BLaER1 treated with 17β-estradiol and CSF1 and Interleukin-3, amounts not matched to agents 10 nM and 100 nM (cell line): Measurements from ENCODE around the gene ZNF48.
A peak's percentile ranks its signal among the peaks of the same experiment; 100 is the strongest.
"Not testable (repeated sequence)": the region's sequence is repeated elsewhere in the genome, so short reads cannot be mapped to it uniquely, and the experiment has no call there.

ENCODE experiments used
- H3K27ac ChIP-seq, 11 experiments: shearing (Covaris generic); formaldehyde crosslinking; 2 replicates each; pipeline ENCODE4 v1.8.1; 2022
- H3K27me3 ChIP-seq, 11 experiments: shearing (Covaris generic); formaldehyde crosslinking; 2 replicates each; pipeline ENCODE4 v1.8.1; 2022
- H3K36me3 ChIP-seq, 11 experiments: shearing (Covaris generic); formaldehyde crosslinking; 2 replicates each; pipeline ENCODE4 v1.8.1; 2022
- H3K4me1 ChIP-seq, 10 experiments: shearing (Covaris generic); formaldehyde crosslinking; 2 replicates each; pipeline ENCODE4 v1.8.1; 2022
- H3K4me2 ChIP-seq, 11 experiments: shearing (Covaris generic); formaldehyde crosslinking; 2 replicates each; pipeline ENCODE4 v1.8.1; 2022
- H3K4me3 ChIP-seq, 10 experiments: shearing (Covaris generic); formaldehyde crosslinking; 2 replicates each; pipeline ENCODE4 v1.8.1; 2022
- H3K9ac ChIP-seq, 11 experiments: shearing (Covaris generic); formaldehyde crosslinking; 2 replicates each; pipeline ENCODE4 v1.8.1; 2022
- H3K9me3 ChIP-seq, 11 experiments: shearing (Covaris generic); formaldehyde crosslinking; replicated peaks in 1 of 11; 2 replicates each; pipeline ENCODE4 v1.8.1; 2022
- H4K20me1 ChIP-seq, 11 experiments: shearing (Covaris generic); formaldehyde crosslinking; 2 replicates each; pipeline ENCODE4 v1.8.1; 2022
- Cebpa-rat ChIP-seq, 11 experiments: shearing (Covaris generic); IDR thresholded peaks; 2 replicates each; pipeline ENCODE4 v1.8.1; 2022

The ZNF48 gene

GRCh38 chr16:30382111-30382881 lies 12.9 kb upstream of the ZNF48 start, which contains the start of gene SEPTIN1:
TSS of gene SEPTIN1 (minus strand) at chr16:30382561. CDS start at chr16:30382542, 19 bp downstream.
- Histone ChIP-seq H3K4me2 (peak within 1 kb of the TSS; percentile 65 to 100 (median 93)), H3K27ac (peak within 1 kb of the TSS in 10 of 11 experiments; percentile 11 to 100 (median 72); a peak in 19 of 22 replicates), H3K4me3 (peak within 1 kb of the TSS in 7 of 10 experiments; percentile 26 to 60 (median 34); a peak in 12 of 20 replicates)

DNA sequence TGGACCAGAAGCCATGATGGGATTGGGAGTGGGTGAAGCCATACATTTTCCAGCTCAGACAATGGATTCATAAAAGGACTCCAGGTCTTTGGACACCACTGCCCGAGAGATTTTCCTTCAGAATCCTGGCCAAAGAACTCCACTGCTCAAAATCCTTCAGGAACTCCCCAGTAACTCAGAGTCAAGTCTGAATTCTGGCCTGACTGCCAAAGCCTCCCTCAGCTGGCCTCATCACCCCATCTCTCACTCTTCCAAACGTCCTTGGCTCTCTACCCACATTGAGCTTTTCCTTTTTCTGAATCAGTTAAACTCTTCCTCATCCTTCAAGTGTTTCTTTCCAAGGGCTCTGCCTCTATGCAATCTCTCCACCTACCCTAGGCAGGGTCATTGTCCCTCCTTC lies 11.7 kb upstream of the ZNF48 start:
- H3K9me3 ChIP-seq: no peaks in the 10 kb centered on the region
- H3K27ac ChIP-seq: peak overlapping the region in 7 of 11 experiments; percentile 15 to 100 (median 75); a peak in 11 of 22 replicates
- TF ChIP-seq Cebpa-rat (IDR thresholded peaks at IDR 0.05): no peak
- H3K4me3 ChIP-seq: no peak overlapping the region
- no peaks in the 10 kb centered on the region for H3K27me3 ChIP-seq
- H3K4me1 ChIP-seq: peaks cover 41 to 58% (median 49%) of the 10 kb centered on the region in 10 experiments
- H4K20me1 ChIP-seq: no peaks in the 10 kb centered on the region; a peak in 2 of 22 replicates
- no peaks in the 10 kb centered on the region for H3K36me3 ChIP-seq
- H3K9ac ChIP-seq: 0 out of 22 replicates have a peak overlapping the region, but pooled peaks of 2 of the 11 experiments have one; percentile 54 to 70
- H3K4me2 ChIP-seq: peak overlapping the region in 9 of 11 experiments; percentile 80 to 100 (median 97); a peak in 16 of 22 replicates

More at GRCh38 chr16:30382111-30382881, 12.9 kb upstream of the ZNF48 start, which contains the start of gene SEPTIN1:
- TF ChIP-seq Cebpa-rat (IDR thresholded peaks at IDR 0.05): no peak
- H3K36me3 ChIP-seq: no peaks in the 10 kb centered on the region
- peaks cover 44 to 60% (median 55%) of the 10 kb centered on the region in 10 experiments for H3K4me1 ChIP-seq
- no peaks in the 10 kb centered on the region for H3K9me3 ChIP-seq
- no peaks in the 10 kb centered on the region for H3K27me3 ChIP-seq
- H3K9ac ChIP-seq: peak within 1 kb of the TSS in 9 of 11 experiments; percentile 2 to 74 (median 54); a peak in 16 of 22 replicates
- H4K20me1 ChIP-seq: no peaks in the 10 kb centered on the region; a peak in 2 of 22 replicates

DNA sequence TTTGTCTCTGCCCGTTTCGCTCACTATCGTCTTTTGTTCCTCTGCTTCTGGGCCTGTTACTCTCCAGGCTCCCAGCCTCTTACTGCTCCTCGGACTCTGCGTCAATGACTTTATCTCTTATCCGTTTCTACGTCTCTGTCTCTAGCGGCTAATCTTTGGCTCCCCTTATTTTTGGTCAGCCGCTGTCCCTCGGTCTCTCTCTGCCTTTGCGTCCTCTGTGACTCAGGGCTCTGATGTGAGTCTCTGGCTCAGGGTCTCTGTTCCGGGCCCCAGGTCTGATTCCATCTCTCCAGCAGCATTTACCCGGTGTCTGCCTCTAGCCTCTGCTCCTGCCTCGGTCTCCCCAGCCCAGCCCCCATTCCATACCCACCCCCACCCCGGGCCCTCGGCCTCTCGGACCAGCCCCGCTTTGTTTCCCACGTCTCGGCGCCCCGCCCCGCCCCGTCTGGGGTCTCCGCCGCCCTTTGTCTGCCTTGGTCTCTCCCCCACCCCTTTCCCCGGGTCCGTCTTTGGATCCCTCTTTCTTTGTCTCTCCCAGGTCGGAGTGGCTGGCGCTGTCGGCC lies 547 bp upstream of the ZNF48 start:
- no peak for TF ChIP-seq Cebpa-rat (IDR thresholded peaks at IDR 0.05)
- Histone ChIP-seq H3K9ac (peak overlapping the region; percentile 80 to 93 (median 88)), H3K9me3 (no peaks in the 10 kb centered on the region), H3K4me1 (peaks cover 30 to 59% (median 49%) of the 10 kb centered on the region in 10 experiments), H3K27ac (peak overlapping the region; percentile 41 to 90 (median 86); a peak in 21 of 22 replicates), H3K36me3 (peaks cover 13 to 27% (median 18%) of the 10 kb centered on the region in 11 experiments), H3K4me3 (peak overlapping the region; percentile 83 to 99 (median 95)), H3K4me2 (peak overlapping the region; percentile 81 to 99 (median 95)), H4K20me1 (peaks cover 0 to 21% (median 0%) of the 10 kb centered on the region in 11 experiments; a peak in 3 of 22 replicates), H3K27me3 (no peaks in the 10 kb centered on the region)

DNA sequence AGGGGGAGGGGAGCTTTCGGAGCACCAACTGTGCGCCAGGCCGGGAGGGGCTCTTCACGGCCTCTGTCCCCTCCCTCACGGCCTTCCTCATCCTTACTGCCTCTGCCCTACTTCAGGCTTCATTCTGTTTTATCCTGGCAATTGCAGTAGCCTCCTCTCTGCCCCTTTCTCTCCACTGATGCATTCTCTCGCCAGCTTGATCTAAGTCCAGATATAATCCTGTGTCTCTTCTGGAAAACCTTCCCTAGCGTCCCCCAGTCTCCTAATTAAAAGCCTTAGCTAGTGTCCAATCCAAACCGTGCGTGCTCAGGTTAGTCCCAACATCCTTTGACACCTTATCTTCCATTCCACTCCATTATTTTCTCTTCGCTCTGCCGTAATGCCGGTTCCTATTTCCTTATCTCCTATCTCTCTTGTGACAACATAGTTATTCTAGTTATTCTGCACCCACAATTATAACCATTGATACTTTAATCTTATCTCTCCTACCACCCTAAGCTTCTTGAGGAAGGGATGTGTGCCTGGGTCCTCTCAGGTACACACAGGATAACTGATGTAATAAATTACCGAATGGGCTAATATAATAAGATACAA lies 869 bp downstream of the ZNF48 start:
- Histone ChIP-seq H3K27me3 (no peaks in the 10 kb centered on the region), H4K20me1 (peaks cover 0 to 21% (median 0%) of the 10 kb centered on the region in 11 experiments; a peak in 3 of 22 replicates), H3K4me2 (peak overlapping the region; percentile 81 to 99 (median 95)), H3K9ac (peak overlapping the region; percentile 80 to 93 (median 88)), H3K9me3 (no peaks in the 10 kb centered on the region), H3K36me3 (peaks cover 13 to 27% (median 18%) of the 10 kb centered on the region in 11 experiments), H3K4me3 (peak overlapping the region; percentile 83 to 99 (median 95)), H3K27ac (peak overlapping the region; percentile 34 to 90 (median 86); a peak in 21 of 22 replicates), H3K4me1 (peaks cover 36 to 64% (median 58%) of the 10 kb centered on the region in 10 experiments)
- TF ChIP-seq Cebpa-rat (IDR thresholded peaks at IDR 0.05): no peak

DNA sequence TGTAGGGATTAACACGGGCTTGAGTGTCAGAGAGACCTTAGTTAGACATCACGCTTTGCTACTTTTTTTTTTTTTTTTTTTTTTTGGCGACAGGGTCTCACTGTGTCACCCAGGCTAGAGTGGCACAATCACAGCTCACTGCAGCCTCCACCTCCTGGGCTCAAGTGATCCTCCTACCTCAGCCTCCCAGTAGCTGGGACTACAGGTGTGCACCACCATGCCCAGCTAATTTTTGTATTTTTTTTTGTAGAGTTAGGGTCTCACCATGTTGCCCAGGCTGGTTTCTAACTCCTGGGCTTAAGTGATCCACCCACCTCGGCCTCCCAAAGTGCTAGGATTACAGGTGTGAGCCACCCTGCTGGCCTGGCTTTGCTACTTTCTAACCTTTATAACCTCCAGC lies 1.4 kb downstream of the ZNF48 start:
- peaks cover 40 to 70% (median 63%) of the 10 kb centered on the region in 10 experiments for H3K4me1 ChIP-seq
- peak overlapping the region; percentile 83 to 99 (median 95); a peak in 17 of 20 replicates for H3K4me3 ChIP-seq
- H3K4me2 ChIP-seq: peak overlapping the region; percentile 81 to 99 (median 95)

DNA sequence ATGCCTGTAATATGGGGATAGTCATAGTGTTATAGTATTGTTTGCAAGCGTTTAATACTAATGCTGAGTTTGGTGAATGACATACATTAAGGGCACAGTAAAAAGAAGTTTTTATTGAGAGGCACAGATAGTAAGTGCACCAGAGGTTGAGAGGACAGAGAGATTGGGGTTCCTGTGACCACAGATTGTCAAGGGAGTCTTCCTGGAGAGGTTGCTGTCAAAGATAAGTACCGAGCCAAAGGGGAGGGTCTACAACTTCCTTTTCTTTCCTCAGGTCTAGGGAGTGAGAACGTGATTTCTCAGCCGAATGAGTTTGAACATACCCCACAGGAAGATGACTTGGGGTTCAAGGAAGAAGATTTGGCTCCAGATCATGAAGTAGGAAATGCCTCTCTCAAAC lies 1.8 kb downstream of the ZNF48 start:
- peaks cover 13 to 27% (median 18%) of the 10 kb centered on the region in 11 experiments for H3K36me3 ChIP-seq
- H3K4me3 ChIP-seq: peak overlapping the region in 3 of 10 experiments; percentile 95 to 98 (median 96); a peak in 2 of 20 replicates
- H4K20me1 ChIP-seq: peaks cover 0 to 21% (median 0%) of the 10 kb centered on the region in 11 experiments; a peak in 3 of 22 replicates
- no peaks in the 10 kb centered on the region for H3K27me3 ChIP-seq
- peak overlapping the region in 5 of 11 experiments; percentile 3 to 88 (median 45); a peak in 5 of 22 replicates for H3K27ac ChIP-seq
- TF ChIP-seq Cebpa-rat (IDR thresholded peaks at IDR 0.05): no peak
- H3K9ac ChIP-seq: peak overlapping the region; percentile 11 to 93 (median 85); a peak in 19 of 22 replicates
- peaks cover 40 to 74% (median 67%) of the 10 kb centered on the region in 10 experiments for H3K4me1 ChIP-seq
- H3K9me3 ChIP-seq: no peaks in the 10 kb centered on the region
- H3K4me2 ChIP-seq: peak overlapping the region; percentile 81 to 99 (median 95)

More for the DNA sequence above, 1.4 kb downstream of the ZNF48 start:
- peak overlapping the region in 9 of 11 experiments; percentile 82 to 93 (median 89); a peak in 18 of 22 replicates for H3K9ac ChIP-seq
- H3K36me3 ChIP-seq: peaks cover 13 to 27% (median 18%) of the 10 kb centered on the region in 11 experiments
- not testable (repeated sequence) for H3K27me3 ChIP-seq, H3K9me3 ChIP-seq
- H4K20me1 ChIP-seq: peaks cover 0 to 21% (median 0%) of the 10 kb centered on the region in 11 experiments; a peak in 3 of 22 replicates
- 0 out of 22 replicates have a peak overlapping the region, but pooled peaks of 1 of the 11 experiments have one; percentile 88 for H3K27ac ChIP-seq

DNA sequence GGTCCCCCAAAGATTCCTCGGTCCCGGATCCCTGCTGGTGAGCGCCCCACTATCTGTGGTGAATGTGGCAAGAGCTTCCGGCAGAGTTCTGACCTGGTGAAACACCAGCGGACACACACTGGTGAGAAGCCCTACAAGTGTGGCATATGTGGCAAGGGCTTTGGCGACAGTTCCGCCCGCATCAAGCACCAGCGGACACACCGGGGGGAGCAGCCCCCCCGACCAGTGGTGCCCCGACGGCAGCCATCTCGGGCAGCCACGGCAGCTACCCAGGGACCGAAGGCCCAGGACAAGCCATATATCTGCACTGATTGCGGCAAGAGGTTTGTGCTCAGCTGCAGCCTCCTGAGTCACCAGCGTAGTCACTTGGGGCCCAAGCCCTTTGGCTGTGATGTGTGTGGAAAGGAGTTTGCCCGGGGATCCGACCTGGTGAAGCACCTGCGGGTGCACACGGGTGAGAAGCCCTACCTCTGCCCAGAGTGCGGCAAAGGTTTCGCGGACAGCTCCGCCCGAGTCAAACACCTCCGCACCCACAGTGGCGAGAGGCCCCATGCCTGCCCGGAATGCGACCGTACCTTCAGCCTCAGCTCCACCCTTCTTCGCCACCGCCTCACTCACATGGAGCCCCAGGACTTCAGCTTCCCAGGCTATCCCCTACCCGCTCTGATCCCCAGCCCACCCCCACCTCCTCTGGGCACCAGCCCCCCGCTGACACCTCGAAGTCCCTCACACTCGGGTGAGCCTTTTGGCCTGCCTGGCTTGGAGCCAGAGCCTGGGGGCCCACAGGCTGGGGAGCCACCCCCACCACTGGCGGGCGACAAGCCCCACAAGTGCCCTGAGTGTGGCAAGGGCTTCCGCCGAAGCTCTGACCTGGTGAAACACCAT lies 2.8 kb downstream of the ZNF48 start:
- Histone ChIP-seq H3K4me2 (peak overlapping the region in 9 of 11 experiments; percentile 81 to 99 (median 95); a peak in 18 of 22 replicates), H4K20me1 (peaks cover 0 to 21% (median 0%) of the 10 kb centered on the region in 11 experiments; a peak in 3 of 22 replicates), H3K9ac (peak overlapping the region in 10 of 11 experiments; percentile 11 to 93 (median 89); a peak in 18 of 22 replicates), H3K4me3 (no peak overlapping the region), H3K9me3 (no peaks in the 10 kb centered on the region), H3K4me1 (peaks cover 45 to 76% (median 72%) of the 10 kb centered on the region in 10 experiments), H3K27ac (peak overlapping the region in 5 of 11 experiments; percentile 46 to 89 (median 88); a peak in 7 of 22 replicates), H3K36me3 (peaks cover 13 to 27% (median 18%) of the 10 kb centered on the region in 11 experiments), H3K27me3 (no peaks in the 10 kb centered on the region)
- no peak for TF ChIP-seq Cebpa-rat (IDR thresholded peaks at IDR 0.05)
